HG02588 (cell line): ENCODE data around the gene APOA1.
"Not testable (repeated sequence)": the region's sequence is repeated elsewhere in the genome, so short reads cannot be mapped to it uniquely, and the experiment has no call there.

Source experiments
- ATAC-seq: cut with Tn5 transposase; IDR thresholded peaks from one replicate; pipeline ENCODE4 v1.9.1; 2021; ENCODE audit warnings: mild to moderate bottlenecking, moderate library complexity; ENCODE audit not compliant: unreplicated experiment

The APOA1 gene

DNA sequence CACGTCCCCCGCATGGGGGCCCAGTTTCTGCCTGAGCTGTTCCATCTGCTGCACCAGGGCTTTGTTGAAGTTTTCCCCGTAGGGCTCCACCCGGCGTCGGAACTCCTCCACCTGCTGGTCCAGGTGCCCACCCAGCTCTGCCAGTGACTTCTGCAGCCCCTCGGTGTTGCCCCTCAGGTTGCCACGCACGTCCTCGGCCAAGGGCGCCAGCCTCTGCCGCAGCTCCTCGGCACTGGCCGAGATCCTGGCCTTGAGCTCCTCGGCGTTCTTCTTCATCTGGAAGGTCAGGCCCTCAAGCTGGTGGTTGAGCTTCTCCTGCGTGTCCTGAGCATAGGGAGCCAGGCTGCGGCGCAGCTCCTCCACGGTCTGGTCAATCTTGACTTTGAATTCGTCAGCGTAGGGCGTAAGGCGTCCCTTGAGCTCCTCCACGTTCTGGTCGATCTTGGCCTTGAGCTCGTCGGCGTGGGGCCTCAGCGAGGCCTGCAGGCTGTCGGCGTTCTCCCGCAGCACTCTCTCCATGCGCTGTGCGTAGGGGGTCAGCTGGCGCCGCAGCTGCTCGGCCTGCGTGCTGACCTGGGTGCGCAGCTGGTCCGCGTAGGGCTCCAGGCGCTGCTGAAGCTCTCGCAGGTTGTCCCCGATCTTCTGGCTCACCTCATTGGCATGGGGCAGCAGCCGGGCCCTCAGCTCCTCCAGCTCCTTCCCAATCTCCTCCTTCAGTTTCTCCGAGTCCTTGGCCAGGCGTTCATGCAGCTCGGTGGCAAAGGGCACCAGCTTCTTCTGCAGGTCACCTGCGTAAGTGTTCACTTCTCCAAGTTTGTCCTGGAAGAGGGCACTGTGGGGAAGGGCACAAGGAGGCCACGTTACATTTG is 16.1 kb downstream of the APOA1 start:
- no peak for ATAC-seq

DNA sequence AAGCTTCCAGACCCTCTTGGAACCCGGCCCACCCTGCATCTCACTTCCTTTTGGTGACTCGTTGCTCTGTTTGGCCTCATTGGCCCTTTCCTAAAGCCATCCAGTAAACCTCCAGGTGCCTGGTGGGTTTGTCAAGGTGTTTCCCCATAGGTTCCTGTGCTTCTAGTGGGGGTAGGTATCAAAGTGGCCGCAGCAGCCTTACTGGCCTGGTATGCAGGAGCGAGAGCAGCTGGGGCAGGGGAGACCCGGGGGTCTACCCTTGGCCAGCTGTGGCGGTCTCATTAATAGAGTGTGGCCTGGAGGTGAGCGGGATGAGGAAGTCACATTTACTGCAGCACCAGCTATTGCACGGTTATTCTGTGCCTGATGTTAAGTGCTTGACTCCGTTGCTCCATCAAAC is 18.4 kb downstream of the APOA1 start:
- ATAC-seq, result no peak

DNA sequence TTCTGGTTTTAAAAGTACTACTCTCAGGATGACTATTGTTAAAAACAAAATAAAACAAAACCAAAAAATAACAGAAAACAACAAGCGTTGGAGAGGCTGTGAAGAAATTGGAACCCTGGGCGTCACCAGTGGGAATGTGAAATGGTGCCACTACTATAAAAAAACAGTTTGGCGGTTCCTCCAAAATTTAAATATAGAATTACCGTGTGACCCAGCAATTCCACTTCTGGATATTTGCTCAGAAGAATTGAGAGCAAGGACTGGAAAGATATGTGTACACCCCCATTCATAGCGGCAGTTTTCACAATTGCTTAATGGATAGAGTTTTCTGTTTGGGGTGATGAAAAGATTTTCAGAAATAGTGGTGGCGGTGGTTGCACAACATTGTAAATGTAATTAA is 22.9 kb downstream of the APOA1 start:
- ATAC-seq, result no peak

DNA sequence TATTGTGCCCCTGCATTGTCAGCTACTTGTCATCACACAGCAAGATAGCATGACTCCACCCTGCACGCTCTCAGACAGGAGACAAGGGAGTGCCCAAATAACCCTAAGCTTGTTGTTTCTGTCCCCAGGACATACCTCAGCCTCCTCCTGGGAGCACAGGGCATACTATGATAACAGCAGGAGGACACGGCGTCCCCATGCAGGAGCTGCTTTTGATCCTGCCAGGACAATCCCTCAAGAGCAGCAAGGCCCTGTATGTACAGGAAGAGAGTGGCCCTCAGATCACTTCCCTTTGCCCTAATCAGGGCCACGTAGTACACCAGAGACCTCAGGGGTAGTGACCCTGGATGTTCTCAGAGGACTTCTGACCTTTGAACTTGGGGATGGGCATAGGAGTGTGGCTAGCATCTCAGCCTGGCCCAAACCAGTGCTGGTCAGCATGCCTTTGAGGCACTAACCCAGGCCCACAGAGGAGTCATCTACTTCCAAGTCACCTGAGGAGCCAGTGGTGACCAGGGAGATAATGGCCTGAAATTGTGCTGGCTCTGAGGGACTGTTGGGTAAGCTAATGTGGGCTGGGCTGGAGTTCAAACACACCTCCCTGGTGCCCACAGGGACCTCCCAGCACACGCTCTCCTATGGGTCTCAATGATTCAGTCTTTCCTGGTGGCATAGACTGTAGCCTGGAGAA is 23.5 kb downstream of the APOA1 start:
- no peak for ATAC-seq

DNA sequence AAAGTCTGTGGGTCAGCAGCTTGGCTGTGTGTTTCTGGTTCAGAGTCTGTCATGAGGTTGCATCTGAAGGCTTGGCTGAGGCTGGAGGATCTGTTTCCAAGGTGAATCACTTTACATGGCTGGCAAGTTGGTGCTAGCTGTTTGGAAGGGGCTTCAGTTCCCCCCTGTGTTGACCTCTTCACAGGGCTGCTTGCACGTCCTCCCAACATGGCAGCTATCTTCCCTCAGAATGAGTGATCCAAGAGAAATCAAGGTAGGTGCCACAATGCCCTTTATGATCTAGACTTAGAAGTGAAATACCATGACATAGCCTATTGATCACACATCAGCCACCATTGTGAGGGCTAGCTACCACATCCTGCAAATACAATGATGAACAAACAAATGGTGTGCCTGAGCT is 24.3 kb downstream of the APOA1 start:
- ATAC-seq, result no peak

DNA sequence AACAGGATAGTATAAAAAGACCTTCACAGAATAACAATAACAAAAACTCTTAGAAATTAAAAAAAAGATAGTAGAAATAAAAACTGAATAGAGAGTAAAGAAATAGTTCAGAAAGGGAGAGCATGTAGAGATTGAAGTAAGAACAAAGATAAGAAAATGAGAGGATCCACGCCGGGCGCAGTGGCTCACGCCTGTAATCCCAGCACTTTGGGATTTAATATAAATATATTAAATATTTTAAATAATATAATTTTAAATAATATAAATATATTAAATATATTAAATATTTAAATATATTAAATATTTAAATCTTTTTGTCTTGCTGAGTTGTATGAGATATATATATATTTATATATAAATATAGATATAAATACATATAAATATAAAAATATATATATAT is 25.3 kb downstream of the APOA1 start:
- ATAC-seq, result no peak

DNA sequence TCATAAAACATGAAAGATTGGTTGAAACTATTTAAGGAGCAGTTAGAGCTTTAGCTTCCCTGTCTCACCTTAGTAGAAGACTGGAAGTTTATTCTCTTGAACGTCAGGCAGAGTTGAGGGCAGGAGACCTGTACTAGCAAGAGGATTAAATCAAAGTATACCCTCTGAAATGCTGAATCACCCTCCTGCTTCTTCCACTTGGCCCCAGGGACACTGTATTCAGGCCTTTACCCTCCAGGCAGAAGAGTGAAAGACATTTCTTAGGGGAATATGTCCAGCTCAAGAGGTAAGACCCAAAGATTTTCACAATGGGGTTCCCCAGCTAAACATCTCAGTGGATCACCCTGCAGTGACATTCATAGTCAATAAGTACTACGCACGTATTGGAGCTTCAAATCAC is 26.2 kb downstream of the APOA1 start:
- ATAC-seq, result no peak

DNA sequence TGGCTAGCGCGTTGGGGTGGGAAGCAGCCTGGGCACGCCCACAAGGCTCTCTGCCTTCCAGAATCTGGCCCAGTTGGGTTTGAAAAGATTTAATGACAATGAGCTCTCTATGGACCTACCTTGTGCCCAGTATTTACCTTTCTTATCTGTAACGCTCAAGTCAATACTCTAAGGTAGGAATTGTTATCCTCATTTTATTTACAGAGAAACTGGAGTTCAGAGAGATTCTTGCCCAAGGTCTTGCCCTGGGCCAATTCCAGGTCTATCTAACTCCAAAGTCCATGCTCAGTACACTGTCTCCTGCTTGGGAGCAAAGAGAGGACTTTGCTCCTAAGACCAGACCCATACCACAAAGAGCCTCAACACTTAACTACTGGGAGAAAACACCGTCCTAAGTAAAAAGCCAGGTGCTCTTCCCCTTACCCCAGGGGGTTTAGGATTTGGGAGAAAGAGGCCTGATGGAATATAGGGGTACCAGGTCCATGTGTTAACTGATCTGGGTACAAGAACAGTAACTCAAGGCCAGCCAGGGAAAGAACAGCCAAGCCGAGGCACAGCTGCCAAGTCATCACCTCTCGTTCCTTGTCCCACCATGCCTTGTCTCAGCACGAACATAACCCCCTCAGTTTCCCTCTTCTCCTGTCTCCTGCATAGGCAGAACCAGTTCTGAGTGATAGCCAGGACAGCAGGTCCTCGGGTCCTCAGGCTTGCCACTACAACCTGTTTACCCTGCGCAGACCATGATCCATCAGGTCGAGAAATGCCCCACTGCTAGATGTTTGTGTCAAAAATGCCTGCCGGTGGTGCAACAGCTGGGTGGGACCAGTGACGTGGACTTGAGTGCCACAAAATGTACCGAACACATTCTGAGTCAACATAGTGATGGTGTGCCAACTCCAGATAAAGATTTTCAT is 28.9 kb downstream of the APOA1 start:
- ATAC-seq, result no peak

DNA sequence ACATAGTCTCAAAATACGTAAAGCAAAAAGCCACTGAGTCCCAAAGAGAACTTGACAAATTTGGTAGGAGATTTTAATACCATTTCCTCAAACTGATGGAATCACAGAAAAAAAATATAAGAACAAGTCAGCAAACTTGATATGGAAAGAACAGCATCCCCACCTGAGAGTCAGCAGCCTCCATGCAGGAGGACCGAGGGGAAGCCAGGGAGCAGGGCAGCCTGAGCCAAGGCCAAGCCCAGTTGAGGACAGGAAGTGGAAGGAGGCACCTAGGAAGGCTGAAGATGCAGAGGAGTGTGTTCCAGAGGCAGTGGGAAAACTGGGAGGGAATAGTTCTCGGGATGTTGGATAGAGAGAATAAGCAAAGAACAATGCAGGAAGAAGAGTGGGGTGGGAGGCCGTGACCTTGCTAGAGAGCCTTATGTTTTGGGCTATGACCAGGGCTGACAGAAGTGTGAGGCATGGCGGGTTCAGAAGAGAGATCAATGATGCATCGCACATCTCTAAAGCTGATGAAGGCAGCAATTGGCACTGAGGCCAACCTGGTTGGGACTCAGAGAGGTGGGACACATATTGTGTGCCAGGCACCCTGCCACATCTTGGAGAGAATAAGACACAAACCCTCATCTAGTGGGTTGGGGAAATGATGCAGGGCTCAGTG is 29.7 kb downstream of the APOA1 start:
- ATAC-seq, result no peak

DNA sequence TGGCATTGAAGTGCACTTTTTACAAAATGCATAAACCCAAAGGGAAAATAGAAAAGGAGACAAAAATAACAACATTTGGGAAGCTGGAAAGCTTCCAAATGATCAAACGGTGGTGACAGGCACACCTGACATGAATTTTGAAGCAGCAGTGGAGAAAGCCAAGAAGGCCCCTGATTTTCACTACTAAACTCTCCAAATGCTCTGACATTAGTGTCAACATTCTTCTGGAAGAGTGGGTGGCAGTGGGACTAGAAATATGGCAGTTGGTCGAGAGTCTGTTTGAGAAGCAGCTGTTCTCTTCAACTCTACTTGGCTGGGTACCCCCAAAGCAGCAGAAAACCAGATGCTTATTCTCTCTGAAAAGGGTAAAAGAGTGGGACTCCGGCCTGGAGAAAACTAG is 33.4 kb downstream of the APOA1 start:
- no peak for ATAC-seq

DNA sequence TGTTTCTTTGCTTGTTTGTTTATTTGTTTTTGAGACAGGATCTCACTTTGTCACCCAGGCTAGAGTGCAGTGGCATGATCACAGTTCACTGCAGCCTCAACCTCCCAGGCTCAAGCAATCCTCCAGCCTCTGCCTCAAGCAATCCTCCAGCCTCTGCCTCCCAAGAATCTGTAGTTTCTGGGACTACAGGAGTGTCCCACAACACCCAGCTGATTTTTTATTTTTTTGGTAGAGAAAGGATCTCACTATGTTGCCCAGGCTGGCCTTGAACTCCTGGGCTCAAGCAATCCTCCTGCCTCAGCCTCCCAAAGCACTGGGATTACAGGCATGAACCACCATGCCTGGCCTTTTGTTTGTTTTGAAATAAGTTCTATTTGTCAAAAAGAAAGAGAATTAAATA is 35.8 kb downstream of the APOA1 start:
- not testable (repeated sequence) for ATAC-seq

DNA sequence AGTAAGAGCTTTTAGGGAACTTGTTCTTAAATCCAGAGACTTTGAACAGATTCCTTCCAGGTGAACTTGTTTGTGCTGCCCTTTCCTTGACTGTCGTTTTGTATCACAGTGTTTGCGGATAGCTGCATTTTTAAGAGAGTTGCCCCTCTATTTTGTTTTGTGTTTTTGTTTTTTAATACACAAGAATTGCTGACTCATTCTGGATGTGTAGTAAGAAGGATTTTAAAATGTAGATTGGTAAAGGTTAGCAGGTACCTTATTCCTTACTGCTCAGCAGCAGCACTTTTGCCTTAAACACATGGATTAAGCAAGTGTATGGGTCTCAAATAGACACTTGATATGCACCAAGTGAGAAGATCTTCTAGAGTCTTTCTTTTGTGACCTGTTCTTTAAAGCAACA is 36.8 kb downstream of the APOA1 start:
- no peak for ATAC-seq

DNA sequence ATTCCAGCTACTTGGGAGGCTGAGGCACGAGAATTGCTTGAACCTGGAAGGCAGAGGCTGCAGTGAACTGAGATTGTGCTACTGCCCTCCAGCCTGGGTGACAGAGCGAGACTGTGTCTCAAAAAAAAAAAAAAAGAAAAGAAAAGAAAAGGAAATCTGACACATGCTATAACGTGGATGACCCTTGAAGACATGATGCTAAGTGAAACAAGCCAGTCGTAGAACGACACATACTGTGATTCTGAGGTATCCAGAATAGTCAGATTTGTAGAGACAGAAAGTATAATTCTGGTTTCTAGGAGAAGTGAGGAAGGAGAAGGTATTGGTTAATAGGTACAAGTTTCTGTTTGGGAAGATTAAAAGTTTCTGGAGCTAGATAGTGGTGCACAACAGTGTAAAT is 39.1 kb downstream of the APOA1 start:
- ATAC-seq, result no peak

DNA sequence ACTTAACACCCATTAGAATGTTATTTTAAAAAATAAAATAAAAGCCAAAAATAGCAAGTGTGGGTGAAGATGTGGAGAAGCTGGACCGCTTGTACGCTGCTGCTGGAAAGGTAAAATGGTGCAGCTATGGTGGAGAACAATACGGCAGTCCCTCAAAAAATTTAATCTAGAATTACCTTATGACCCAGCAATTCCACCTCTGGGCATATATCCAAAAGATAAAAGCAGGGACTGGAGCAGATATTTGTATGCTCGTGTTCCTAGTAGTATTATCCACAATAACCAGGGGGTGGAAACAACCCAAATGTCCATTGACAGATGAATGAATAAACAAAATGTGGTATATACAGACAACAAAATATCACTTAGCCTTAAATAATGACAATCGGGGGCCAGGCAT is 39.6 kb downstream of the APOA1 start:
- ATAC-seq, result no peak

DNA sequence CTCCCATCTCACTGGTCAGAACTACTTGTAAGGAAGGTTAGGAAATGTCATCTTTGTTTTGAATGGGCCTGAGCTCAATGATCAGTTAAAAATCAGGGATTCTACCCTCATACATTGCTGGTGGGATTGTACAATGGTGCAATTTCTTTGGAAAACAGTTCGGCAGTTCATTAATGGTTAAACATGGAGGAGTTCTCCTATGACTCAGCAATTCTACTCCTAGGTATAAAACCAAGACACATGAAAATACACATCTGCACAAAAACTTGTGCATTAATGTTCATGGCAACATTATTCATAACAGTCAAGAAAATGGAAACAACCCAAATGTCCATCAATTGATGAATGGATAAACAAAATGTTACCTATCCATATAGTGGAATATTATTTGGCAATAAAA is 40.9 kb downstream of the APOA1 start:
- no peak for ATAC-seq

DNA sequence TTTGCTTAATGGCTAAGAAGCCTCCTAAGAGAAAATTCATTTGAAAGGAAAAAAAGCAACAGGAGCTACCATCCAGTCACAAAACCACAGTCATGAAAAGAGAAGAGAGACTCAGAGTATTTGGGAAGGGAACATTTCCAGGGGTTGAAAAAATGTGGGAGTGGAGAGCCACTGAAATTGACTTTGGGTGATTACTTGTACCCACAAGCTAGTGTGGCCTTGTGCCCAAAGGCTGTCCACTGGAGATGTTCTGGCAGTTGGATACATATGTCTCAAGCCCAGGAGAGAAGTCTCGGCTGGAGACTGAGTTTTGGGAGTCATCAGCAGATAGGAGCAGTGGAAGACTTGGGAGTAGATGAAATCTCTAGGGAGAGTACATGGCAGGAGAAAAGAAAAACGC is 42.6 kb downstream of the APOA1 start:
- ATAC-seq, result no peak

DNA sequence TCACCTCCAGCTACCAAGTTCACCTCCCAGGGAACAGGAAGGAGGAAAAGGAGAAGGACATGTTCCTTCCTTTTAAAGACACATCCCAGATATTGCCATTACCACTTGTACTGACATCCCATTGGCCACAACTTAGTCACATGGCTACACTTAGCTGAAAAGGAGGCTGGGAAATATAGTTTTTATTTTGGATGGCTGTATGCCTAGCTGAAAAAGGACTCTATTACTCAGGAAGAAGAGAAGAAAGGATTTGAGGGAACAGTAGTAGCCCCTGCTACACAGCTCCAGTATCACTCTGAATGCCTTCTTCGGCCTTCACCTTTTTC is 43.7 kb downstream of the APOA1 start:
- ATAC-seq, result no peak

DNA sequence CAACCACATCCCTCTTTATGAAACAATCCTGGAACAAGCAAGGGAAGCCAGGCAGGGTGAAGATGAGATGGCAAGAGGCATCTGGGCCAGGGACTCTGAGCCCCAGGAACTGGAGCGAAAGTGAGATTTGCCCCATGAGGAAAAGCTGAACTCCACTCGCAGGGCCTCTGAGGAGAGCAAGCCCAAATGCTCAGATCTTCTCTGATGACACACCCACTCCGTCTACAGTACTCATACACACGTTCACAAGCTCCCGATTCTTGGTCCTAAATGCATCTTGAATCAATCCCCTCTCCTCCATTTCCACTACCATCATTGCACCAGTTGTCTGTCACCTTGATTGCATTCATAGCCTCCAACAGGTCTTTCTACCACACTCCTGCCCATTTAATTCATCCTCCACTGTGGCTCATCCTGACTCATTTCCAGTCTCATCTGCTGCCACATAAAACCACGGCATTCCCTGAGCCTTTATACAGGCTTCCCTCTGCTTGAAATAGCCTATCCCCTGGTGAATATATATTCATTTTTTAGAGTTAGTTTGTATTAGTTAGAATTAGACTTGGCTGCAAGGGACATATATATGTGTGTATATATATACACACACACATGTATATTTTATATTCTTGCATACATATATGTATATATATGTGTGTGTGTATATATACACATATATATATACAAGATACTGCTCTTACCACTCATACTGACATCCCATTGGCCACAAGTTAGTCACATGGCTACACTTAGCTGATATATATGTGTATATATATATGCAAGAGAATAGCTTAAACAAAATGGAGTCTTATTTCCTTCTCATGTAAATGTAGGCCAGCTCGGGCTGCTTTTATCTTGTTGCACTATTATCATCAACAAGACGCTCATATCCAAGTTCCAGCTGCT is 44.3 kb downstream of the APOA1 start:
- ATAC-seq, result no peak

DNA sequence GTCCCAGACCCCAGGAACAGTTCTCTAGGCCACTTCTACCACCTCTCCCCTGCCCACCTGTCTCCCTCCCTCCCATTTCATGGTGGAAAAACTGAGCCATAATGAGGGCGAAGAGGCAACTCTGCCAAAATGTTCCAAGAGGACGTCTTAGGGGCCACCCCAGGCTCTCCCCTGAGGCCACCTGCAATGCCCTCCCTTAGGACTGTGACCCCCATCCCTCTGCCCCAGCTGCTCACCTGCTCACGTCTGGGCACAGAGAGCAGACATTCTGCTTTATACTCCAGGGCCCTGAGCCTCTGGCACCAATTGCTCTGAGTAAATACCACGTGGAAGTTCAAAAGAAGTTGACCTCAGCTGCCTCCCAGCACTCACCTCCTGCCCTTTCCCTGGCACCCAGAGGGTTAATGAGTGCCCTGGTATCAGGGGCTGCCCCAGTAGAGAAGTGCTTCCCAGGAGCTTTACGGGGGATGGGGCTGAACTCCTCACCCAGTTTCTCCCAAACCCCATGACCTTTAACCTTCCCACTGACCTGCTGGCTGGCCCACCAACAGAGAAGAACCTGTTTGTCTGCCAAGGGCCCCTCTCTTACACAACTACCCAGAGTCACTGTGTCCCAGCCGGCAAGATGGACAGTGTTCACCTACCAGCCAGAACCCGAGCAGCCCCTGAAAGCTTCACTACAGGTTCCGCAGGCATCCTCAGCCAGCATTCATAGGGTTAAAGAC is 45.1 kb downstream of the APOA1 start:
- ATAC-seq, result no peak

DNA sequence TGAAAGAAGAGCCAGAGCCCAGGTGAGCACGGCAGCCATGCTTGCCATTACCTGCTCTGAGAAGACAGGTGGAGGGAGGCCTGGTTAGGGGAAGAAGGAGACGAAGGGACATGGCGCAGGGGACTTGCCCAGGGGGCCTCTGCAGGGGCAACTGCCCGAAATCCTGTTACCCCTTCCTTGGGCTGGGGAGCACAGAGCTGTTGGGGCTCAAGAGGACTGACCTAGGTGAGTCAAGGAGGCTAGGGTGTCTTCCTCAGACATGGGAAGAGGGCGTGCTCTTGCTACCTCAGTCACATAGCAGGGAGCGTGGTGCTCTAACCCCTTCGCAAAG is 45.6 kb downstream of the APOA1 start, which contains the start of gene APOA5:
Gene APOA5 (minus strand): TSS at position 67 of the 331 bp plus-strand sequence. CDS start 19 bp downstream, at position 48.
- ATAC-seq, result no peak
